ENCODE results near the gene MTUS2. TPM values are rescaled to one million over a fixed set of nuclear protein-coding genes. Genes with fewer than 3 reads are reported as not detected.

The MTUS2 gene
- total RNA-seq, 1 experiment from 2014 or later: 0.35 TPM

DNA sequence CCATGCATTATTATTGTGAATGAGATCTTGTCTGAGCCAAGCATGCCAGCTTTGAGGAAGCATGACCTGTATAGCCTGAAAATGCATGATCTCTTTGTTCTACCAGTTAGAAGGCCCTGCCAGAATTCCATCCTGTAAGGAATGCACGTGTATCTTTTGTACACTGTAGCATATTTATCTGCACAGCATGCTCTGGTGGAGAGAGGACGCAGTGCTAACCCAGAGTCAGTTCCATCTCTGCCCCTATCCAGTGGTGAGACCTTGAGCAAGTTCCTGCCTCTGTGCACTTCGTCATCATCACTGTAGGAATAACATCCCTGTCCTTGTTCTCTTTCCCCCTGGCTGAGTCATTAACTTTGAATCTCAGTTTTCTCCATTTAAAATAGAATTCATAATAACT lies 541.6 kb downstream of the MTUS2 start:
- peaks cover 0 to 2% of the 10 kb centered on the region in 2 experiments; a peak in 1 of 4 replicates for H3K4me1 Mint-ChIP-seq
- no CpG with 5 or more reads among the region's 3 CpGs for WGBS (ENCODE audit: extremely low coverage, insufficient read length, low lambda C conversion rate)
- TF ChIP-seq, protein P1, sequence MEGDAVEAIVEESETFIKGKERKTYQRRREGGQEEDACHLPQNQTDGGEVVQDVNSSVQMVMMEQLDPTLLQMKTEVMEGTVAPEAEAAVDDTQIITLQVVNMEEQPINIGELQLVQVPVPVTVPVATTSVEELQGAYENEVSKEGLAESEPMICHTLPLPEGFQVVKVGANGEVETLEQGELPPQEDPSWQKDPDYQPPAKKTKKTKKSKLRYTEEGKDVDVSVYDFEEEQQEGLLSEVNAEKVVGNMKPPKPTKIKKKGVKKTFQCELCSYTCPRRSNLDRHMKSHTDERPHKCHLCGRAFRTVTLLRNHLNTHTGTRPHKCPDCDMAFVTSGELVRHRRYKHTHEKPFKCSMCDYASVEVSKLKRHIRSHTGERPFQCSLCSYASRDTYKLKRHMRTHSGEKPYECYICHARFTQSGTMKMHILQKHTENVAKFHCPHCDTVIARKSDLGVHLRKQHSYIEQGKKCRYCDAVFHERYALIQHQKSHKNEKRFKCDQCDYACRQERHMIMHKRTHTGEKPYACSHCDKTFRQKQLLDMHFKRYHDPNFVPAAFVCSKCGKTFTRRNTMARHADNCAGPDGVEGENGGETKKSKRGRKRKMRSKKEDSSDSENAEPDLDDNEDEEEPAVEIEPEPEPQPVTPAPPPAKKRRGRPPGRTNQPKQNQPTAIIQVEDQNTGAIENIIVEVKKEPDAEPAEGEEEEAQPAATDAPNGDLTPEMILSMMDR (conservative IDR thresholded peaks at IDR 0.05): no peak

More for the DNA sequence above, 541.6 kb downstream of the MTUS2 start:
- Mint-ChIP-seq H3K4me3 (no peak overlapping the region), H3K9me3 (peaks cover 3 to 5% of the 10 kb centered on the region in 2 experiments; a peak in 3 of 5 replicates), H3K27me3 (ENCODE audit: low read depth) (peaks cover 8% of the 10 kb centered on the region), H3K36me3 (ENCODE audit: insufficient read depth in 1 of 3, low read depth in 3 of 3) (no peaks in the 10 kb centered on the region; a peak in 1 of 7 replicates), H3K27ac (no peak overlapping the region)
- H3T11ph ChIP-seq (ENCODE audit: low read length): no peak overlapping the region
- no peaks in the 10 kb centered on the region for H3K27me3 ChIP-seq (ENCODE audit: insufficient read depth, low read length)
- H3K4me2 ChIP-seq (ENCODE audit: insufficient read depth, insufficient read length, low read length): no peak overlapping the region
- H3K18ac ChIP-seq (ENCODE audit: insufficient read length, low read depth, low read length): no peak overlapping the region
- H3K56ac ChIP-seq (ENCODE audit: insufficient read length, low read depth, low read length): no peak overlapping the region
- H3K4me1 ChIP-seq (ENCODE audit: insufficient read depth, low read length): no peaks in the 10 kb centered on the region
- H2BK15ac ChIP-seq (ENCODE audit: low read depth, low read length): no peak overlapping the region
- no peaks in the 10 kb centered on the region for H3K9me3 ChIP-seq (ENCODE audit: control insufficient read depth, low read depth, low read length)
- no peak overlapping the region for H2AK5ac ChIP-seq (ENCODE audit: insufficient read length, low read length)
- no peaks in the 10 kb centered on the region for H3K23me2 ChIP-seq (ENCODE audit: insufficient read length, low read depth, low read length, poor library complexity, severe bottlenecking)
- no peak overlapping the region for H2BK5ac ChIP-seq (ENCODE audit: insufficient read length, low read length)
- no peaks in the 10 kb centered on the region for H4K20me1 ChIP-seq (ENCODE audit: control insufficient read depth, insufficient read depth, insufficient read length)
- no peak overlapping the region for H3K27ac ChIP-seq (ENCODE audit: insufficient read length, low read depth, low read length)
- no peak overlapping the region for H3K9ac ChIP-seq (ENCODE audit: extremely low read depth, insufficient read length, low read length)
- no peak overlapping the region for H4K8ac ChIP-seq (replicated peaks; ENCODE audit: insufficient read length, low read depth, low read length)
- no peak for DNase-seq
- no peaks in the 10 kb centered on the region for H3K79me2 ChIP-seq (ENCODE audit: insufficient read depth, low read length)
- H4K5ac ChIP-seq (ENCODE audit: insufficient read length, low read depth, low read length): no peak overlapping the region
- H3K4ac ChIP-seq (ENCODE audit: low read depth, low read length): no peak overlapping the region
- no peak overlapping the region for H4K91ac ChIP-seq (ENCODE audit: insufficient read length, low read depth, low read length)
- H2BK12ac ChIP-seq (ENCODE audit: insufficient read length, low read depth, low read length): no peak overlapping the region
- no peak overlapping the region for H2BK120ac ChIP-seq (ENCODE audit: low read depth, low read length, poor library complexity, severe bottlenecking)
- H3K23ac ChIP-seq (ENCODE audit: insufficient read length, low read depth, low read length): no peak overlapping the region
- no peak overlapping the region for H2AFZ ChIP-seq (ENCODE audit: low read length)
- H3K14ac ChIP-seq (ENCODE audit: insufficient read depth, low read length): no peak overlapping the region
- H3K79me1 ChIP-seq (ENCODE audit: insufficient read depth, low read depth, low read length, poor library complexity, severe bottlenecking): no peaks in the 10 kb centered on the region
- no peak overlapping the region for H2BK20ac ChIP-seq (ENCODE audit: low read depth, low read length, poor library complexity, severe bottlenecking)

Measured in H9 (cell line).